Skeletal muscle tissue (tissue), 4 donors: ENCODE results near the gene PNPLA7. TPM values are rescaled to one million over a fixed set of nuclear protein-coding genes. Genes with fewer than 3 reads are reported as not detected.

ENCODE experiments used
- H3K27ac ChIP-seq: one replicate; pipeline ENCODE4 v1.7.0; 2013; ENCODE audit warnings: mild to moderate bottlenecking, low read depth, low read length, inconsistent platforms
- H3K27me3 ChIP-seq, 3 donors: one replicate each; pipeline ENCODE4 v1.7.0; 2013; ENCODE audit warnings: low read length in 3 of 3; ENCODE audit not compliant: control insufficient read depth in 3 of 3, insufficient read depth in 3 of 3
- H3K36me3 ChIP-seq, 3 donors: one replicate each; pipeline ENCODE4 v1.7.0; 2013; ENCODE audit warnings: low read length in 3 of 3; ENCODE audit not compliant: control insufficient read depth in 3 of 3, insufficient read depth in 3 of 3
- H3K4me1 ChIP-seq, 3 donors: one replicate each; pipeline ENCODE4 v1.7.0; 2013; ENCODE audit warnings: low read length in 3 of 3, mild to moderate bottlenecking in 3 of 3; ENCODE audit not compliant: control insufficient read depth in 3 of 3, insufficient read depth in 3 of 3
- H3K4me3 ChIP-seq, 3 donors: one replicate each; pipeline ENCODE4 v1.7.0; 2013; ENCODE audit warnings: low read length in 3 of 3
- H3K9ac ChIP-seq, 3 donors: one replicate each; pipeline ENCODE4 v1.7.0; 2013; ENCODE audit warnings: low read length in 3 of 3, mild to moderate bottlenecking in 3 of 3, moderate library complexity in 2 of 3, low read depth in 1 of 3
- H3K9me3 ChIP-seq, 3 donors: one replicate each; pipeline ENCODE4 v1.7.0; 2013; ENCODE audit warnings: low read length in 3 of 3; ENCODE audit not compliant: control insufficient read depth in 3 of 3
- total RNA-seq: library from RNA; depleted of rRNA; stranded (reverse); fragments of >200 nt; gene quantifications from one replicate; pipeline ENCODE4 v1.2.3, GENCODE V29; 2014
- donor health status: Osteomylitis.

The PNPLA7 gene
- total RNA-seq, 1 donor from 2014 or later = 1.0 TPM

- Histone ChIP-seq H3K9ac (no peak overlapping the region), H3K27me3 (no peaks in the 10 kb centered on the region), H3K9me3 (no peaks in the 10 kb centered on the region), H3K27ac (no peak overlapping the region), H3K4me3 (no peak overlapping the region), H3K36me3 (peaks cover 36 to 38% (median 37%) of the 10 kb centered on the region in 3 donors), H3K4me1 (peaks cover 12 to 27% (median 17%) of the 10 kb centered on the region in 3 donors)
These were observed 38.1 kb upstream of the PNPLA7 start for GRCh38 chr9:137588311-137588710.

GRCh38 chr9:137586854-137587253 lies 36.7 kb upstream of the PNPLA7 start:
- Histone ChIP-seq H3K27me3 (no peaks in the 10 kb centered on the region), H3K9me3 (no peaks in the 10 kb centered on the region), H3K27ac (no peak overlapping the region), H3K4me1 (peaks cover 17 to 38% (median 24%) of the 10 kb centered on the region in 3 donors), H3K4me3 (no peak overlapping the region), H3K9ac (no peak overlapping the region), H3K36me3 (peaks cover 48 to 51% (median 49%) of the 10 kb centered on the region in 3 donors)

GRCh38 chr9:137583957-137584356 lies 33.8 kb upstream of the PNPLA7 start:
- Histone ChIP-seq H3K36me3 (peaks cover 54 to 56% (median 56%) of the 10 kb centered on the region in 3 donors), H3K4me3 (no peak overlapping the region), H3K9me3 (no peaks in the 10 kb centered on the region), H3K27ac (no peak overlapping the region), H3K4me1 (peaks cover 22 to 46% (median 26%) of the 10 kb centered on the region in 3 donors), H3K9ac (peak overlapping the region in 1 of 3 donors; percentile 25), H3K27me3 (no peaks in the 10 kb centered on the region)

- H3K36me3 ChIP-seq = peaks cover 53 to 56% (median 54%) of the 10 kb centered on the region in 3 donors
- no peak overlapping the region for H3K4me3 ChIP-seq
- peaks cover 18 to 40% (median 26%) of the 10 kb centered on the region in 3 donors for H3K4me1 ChIP-seq
- no peaks in the 10 kb centered on the region for H3K27me3 ChIP-seq
- no peak overlapping the region for H3K27ac ChIP-seq
- no peak overlapping the region for H3K9ac ChIP-seq
- H3K9me3 ChIP-seq = no peaks in the 10 kb centered on the region
These were observed 33.1 kb upstream of the PNPLA7 start for GRCh38 chr9:137583347-137583746.

- H3K36me3 ChIP-seq = peaks cover 45 to 46% (median 45%) of the 10 kb centered on the region in 3 donors
These were observed 32.2 kb upstream of the PNPLA7 start for GRCh38 chr9:137582286-137582860.

GRCh38 chr9:137581361-137582285 lies 31.4 kb upstream of the PNPLA7 start:
- peaks cover 28 to 51% (median 36%) of the 10 kb centered on the region in 3 donors for H3K4me1 ChIP-seq
- peak overlapping the region in 1 of 3 donors; percentile 54 for H3K9ac ChIP-seq
- no peaks in the 10 kb centered on the region for H3K27me3 ChIP-seq
- no peaks in the 10 kb centered on the region for H3K9me3 ChIP-seq
- peaks cover 37 to 41% (median 39%) of the 10 kb centered on the region in 3 donors for H3K36me3 ChIP-seq
- H3K4me3 ChIP-seq = no peak overlapping the region
- no peak overlapping the region for H3K27ac ChIP-seq

More at GRCh38 chr9:137582286-137582860, 32.2 kb upstream of the PNPLA7 start:
- Histone ChIP-seq H3K27me3 (no peaks in the 10 kb centered on the region), H3K9me3 (no peaks in the 10 kb centered on the region), H3K9ac (peak overlapping the region in 2 of 3 donors; percentile 32 to 54), H3K4me1 (peaks cover 25 to 43% (median 33%) of the 10 kb centered on the region in 3 donors), H3K4me3 (no peak overlapping the region), H3K27ac (no peak overlapping the region)

GRCh38 chr9:137580954-137581322 lies 30.7 kb upstream of the PNPLA7 start:
- Histone ChIP-seq H3K9ac (peak overlapping the region; percentile 14 to 43 (median 33)), H3K9me3 (no peaks in the 10 kb centered on the region), H3K36me3 (peaks cover 35 to 42% (median 38%) of the 10 kb centered on the region in 3 donors), H3K4me1 (peaks cover 32 to 58% (median 40%) of the 10 kb centered on the region in 3 donors), H3K4me3 (no peak overlapping the region), H3K27ac (no peak overlapping the region), H3K27me3 (no peaks in the 10 kb centered on the region)

- H3K9ac ChIP-seq = peak overlapping the region in 1 of 3 donors; percentile 33
- H3K4me3 ChIP-seq = peak overlapping the region in 1 of 3 donors; percentile 22
- H3K9me3 ChIP-seq = no peaks in the 10 kb centered on the region
- H3K27me3 ChIP-seq = no peaks in the 10 kb centered on the region
- peaks cover 35 to 42% (median 40%) of the 10 kb centered on the region in 3 donors for H3K36me3 ChIP-seq
- no peak overlapping the region for H3K27ac ChIP-seq
- H3K4me1 ChIP-seq = peaks cover 38 to 63% (median 44%) of the 10 kb centered on the region in 3 donors
These were observed 30.2 kb upstream of the PNPLA7 start for GRCh38 chr9:137580209-137580953.

- Histone ChIP-seq H3K27ac (peak overlapping the region; percentile 79), H3K9me3 (no peaks in the 10 kb centered on the region), H3K4me3 (peak overlapping the region; percentile 78 to 95 (median 92)), H3K4me1 (peaks cover 42 to 69% (median 50%) of the 10 kb centered on the region in 3 donors), H3K36me3 (peaks cover 41 to 46% (median 45%) of the 10 kb centered on the region in 3 donors), H3K27me3 (no peaks in the 10 kb centered on the region), H3K9ac (peak overlapping the region; percentile 89 to 94 (median 92))
These were observed 29.0 kb upstream of the PNPLA7 start for GRCh38 chr9:137579259-137579604.
